Measurements from ENCODE around the gene UNC93A.

UNC93A gene

GRCh38 chr6:167338541-167339117 lies 47.5 kb downstream of the UNC93A start:
- Histone ChIP-seq H3K27me3 (ENCODE audit: low read depth, low read length) (no peaks in the 10 kb centered on the region), H3K9me3 (ENCODE audit: control insufficient read depth in 1 of 2, low read length in 2 of 2) (no peaks in the 10 kb centered on the region), H3K4me3 (ENCODE audit: low read depth in 1 of 2, low read length in 2 of 2) (no peak overlapping the region), H3K36me3 (ENCODE audit: control insufficient read depth in 1 of 2, insufficient read depth in 2 of 2, low read length in 2 of 2) (no peaks in the 10 kb centered on the region), H3K4me1 (ENCODE audit: control insufficient read depth in 1 of 2, insufficient read depth in 2 of 2, low read length in 2 of 2) (no peaks in the 10 kb centered on the region), H3K27ac (ENCODE audit: low read length) (no peak overlapping the region)

GRCh38 chr6:167341038-167341583 lies 50.0 kb downstream of the UNC93A start:
- Histone ChIP-seq H3K36me3 (ENCODE audit: control insufficient read depth in 1 of 2, insufficient read depth in 2 of 2, low read length in 2 of 2) (no peaks in the 10 kb centered on the region), H3K9me3 (ENCODE audit: control insufficient read depth in 1 of 2, low read length in 2 of 2) (no peaks in the 10 kb centered on the region), H3K4me3 (ENCODE audit: low read depth in 1 of 2, low read length in 2 of 2) (no peak overlapping the region), H3K27ac (ENCODE audit: low read length) (no peak overlapping the region), H3K4me1 (ENCODE audit: control insufficient read depth in 1 of 2, insufficient read depth in 2 of 2, low read length in 2 of 2) (no peaks in the 10 kb centered on the region), H3K27me3 (ENCODE audit: low read depth, low read length) (no peaks in the 10 kb centered on the region)

GRCh38 chr6:167341665-167342655 lies 50.8 kb downstream of the UNC93A start:
- no peaks in the 10 kb centered on the region for H3K27me3 ChIP-seq (ENCODE audit: low read depth, low read length)
- H3K4me1 ChIP-seq (ENCODE audit: control insufficient read depth in 1 of 2, insufficient read depth in 2 of 2, low read length in 2 of 2): no peaks in the 10 kb centered on the region
- H3K27ac ChIP-seq (ENCODE audit: low read length): no peak overlapping the region
- H3K36me3 ChIP-seq (ENCODE audit: control insufficient read depth in 1 of 2, insufficient read depth in 2 of 2, low read length in 2 of 2): no peaks in the 10 kb centered on the region
- no peak overlapping the region for H3K4me3 ChIP-seq (ENCODE audit: low read depth in 1 of 2, low read length in 2 of 2)
- no peaks in the 10 kb centered on the region for H3K9me3 ChIP-seq (ENCODE audit: control insufficient read depth in 1 of 2, low read length in 2 of 2)

- no peaks in the 10 kb centered on the region for H3K4me1 ChIP-seq (ENCODE audit: control insufficient read depth in 1 of 2, insufficient read depth in 2 of 2, low read length in 2 of 2)
- no peaks in the 10 kb centered on the region for H3K9me3 ChIP-seq (ENCODE audit: control insufficient read depth in 1 of 2, low read length in 2 of 2)
- no peak overlapping the region for H3K27ac ChIP-seq (ENCODE audit: low read length)
- H3K36me3 ChIP-seq (ENCODE audit: control insufficient read depth in 1 of 2, insufficient read depth in 2 of 2, low read length in 2 of 2): no peaks in the 10 kb centered on the region
- H3K4me3 ChIP-seq (ENCODE audit: low read depth in 1 of 2, low read length in 2 of 2): no peak overlapping the region
- no peaks in the 10 kb centered on the region for H3K27me3 ChIP-seq (ENCODE audit: low read depth, low read length)
Observed at GRCh38 chr6:167342879-167343610, 51.9 kb downstream of the UNC93A start.

GRCh38 chr6:167345348-167345747 lies 54.2 kb downstream of the UNC93A start:
- Histone ChIP-seq H3K4me3 (ENCODE audit: low read depth in 1 of 2, low read length in 2 of 2) (no peak overlapping the region), H3K4me1 (ENCODE audit: control insufficient read depth in 1 of 2, insufficient read depth in 2 of 2, low read length in 2 of 2) (peaks cover 0 to under 1% of the 10 kb centered on the region in 2 donors), H3K27me3 (ENCODE audit: low read depth, low read length) (no peaks in the 10 kb centered on the region), H3K36me3 (ENCODE audit: control insufficient read depth in 1 of 2, insufficient read depth in 2 of 2, low read length in 2 of 2) (no peaks in the 10 kb centered on the region), H3K9me3 (ENCODE audit: control insufficient read depth in 1 of 2, low read length in 2 of 2) (no peaks in the 10 kb centered on the region), H3K27ac (ENCODE audit: low read length) (no peak overlapping the region)

- no peak overlapping the region for H3K27ac ChIP-seq (ENCODE audit: low read length)
- H3K9me3 ChIP-seq (ENCODE audit: control insufficient read depth in 1 of 2, low read length in 2 of 2): no peaks in the 10 kb centered on the region
- no peaks in the 10 kb centered on the region for H3K27me3 ChIP-seq (ENCODE audit: low read depth, low read length)
- H3K36me3 ChIP-seq (ENCODE audit: control insufficient read depth in 1 of 2, insufficient read depth in 2 of 2, low read length in 2 of 2): no peaks in the 10 kb centered on the region
- H3K4me1 ChIP-seq (ENCODE audit: control insufficient read depth in 1 of 2, insufficient read depth in 2 of 2, low read length in 2 of 2): peaks cover 0 to 7% of the 10 kb centered on the region in 2 donors
- H3K4me3 ChIP-seq (ENCODE audit: low read depth in 1 of 2, low read length in 2 of 2): no peak overlapping the region
Observed at GRCh38 chr6:167345960-167346359, 54.8 kb downstream of the UNC93A start.

GRCh38 chr6:167347226-167347625 lies 56.1 kb downstream of the UNC93A start:
- no peak overlapping the region for H3K4me3 ChIP-seq (ENCODE audit: low read depth in 1 of 2, low read length in 2 of 2)
- H3K4me1 ChIP-seq (ENCODE audit: control insufficient read depth in 1 of 2, insufficient read depth in 2 of 2, low read length in 2 of 2): peaks cover 0 to 13% of the 10 kb centered on the region in 2 donors
- H3K36me3 ChIP-seq (ENCODE audit: control insufficient read depth in 1 of 2, insufficient read depth in 2 of 2, low read length in 2 of 2): no peaks in the 10 kb centered on the region
- no peaks in the 10 kb centered on the region for H3K9me3 ChIP-seq (ENCODE audit: control insufficient read depth in 1 of 2, low read length in 2 of 2)
- H3K27me3 ChIP-seq (ENCODE audit: low read depth, low read length): peaks cover 3% of the 10 kb centered on the region
- no peak overlapping the region for H3K27ac ChIP-seq (ENCODE audit: low read length)

GRCh38 chr6:167349631-167350274 lies 58.6 kb downstream of the UNC93A start:
- Histone ChIP-seq H3K9me3 (ENCODE audit: control insufficient read depth in 1 of 2, low read length in 2 of 2) (peaks cover 0 to 9% of the 10 kb centered on the region in 2 donors), H3K36me3 (ENCODE audit: control insufficient read depth in 1 of 2, insufficient read depth in 2 of 2, low read length in 2 of 2) (no peaks in the 10 kb centered on the region), H3K4me3 (ENCODE audit: low read depth in 1 of 2, low read length in 2 of 2) (peak overlapping the region; percentile 40 to 64), H3K27me3 (ENCODE audit: low read depth, low read length) (peaks cover 3% of the 10 kb centered on the region), H3K4me1 (ENCODE audit: control insufficient read depth in 1 of 2, insufficient read depth in 2 of 2, low read length in 2 of 2) (peaks cover 0 to 13% of the 10 kb centered on the region in 2 donors), H3K27ac (ENCODE audit: low read length) (no peak overlapping the region)

GRCh38 chr6:167350275-167350696 lies 59.2 kb downstream of the UNC93A start:
- Histone ChIP-seq H3K4me1 (ENCODE audit: control insufficient read depth in 1 of 2, insufficient read depth in 2 of 2, low read length in 2 of 2) (peaks cover 0 to 13% of the 10 kb centered on the region in 2 donors), H3K4me3 (ENCODE audit: low read depth in 1 of 2, low read length in 2 of 2) (peak overlapping the region; percentile 40 to 64), H3K9me3 (ENCODE audit: control insufficient read depth in 1 of 2, low read length in 2 of 2) (peaks cover 0 to 9% of the 10 kb centered on the region in 2 donors), H3K27ac (ENCODE audit: low read length) (no peak overlapping the region), H3K27me3 (ENCODE audit: low read depth, low read length) (peaks cover 3% of the 10 kb centered on the region), H3K36me3 (ENCODE audit: control insufficient read depth in 1 of 2, insufficient read depth in 2 of 2, low read length in 2 of 2) (no peaks in the 10 kb centered on the region)

GRCh38 chr6:167350731-167351655 lies 59.9 kb downstream of the UNC93A start:
- no peaks in the 10 kb centered on the region for H3K36me3 ChIP-seq (ENCODE audit: control insufficient read depth in 1 of 2, insufficient read depth in 2 of 2, low read length in 2 of 2)
- no peak overlapping the region for H3K27ac ChIP-seq (ENCODE audit: low read length)
- peak overlapping the region; percentile 40 to 64 for H3K4me3 ChIP-seq (ENCODE audit: low read depth in 1 of 2, low read length in 2 of 2)
- peaks cover 0 to 13% of the 10 kb centered on the region in 2 donors for H3K4me1 ChIP-seq (ENCODE audit: control insufficient read depth in 1 of 2, insufficient read depth in 2 of 2, low read length in 2 of 2)
- peaks cover 0 to 9% of the 10 kb centered on the region in 2 donors for H3K9me3 ChIP-seq (ENCODE audit: control insufficient read depth in 1 of 2, low read length in 2 of 2)
- peaks cover 3% of the 10 kb centered on the region for H3K27me3 ChIP-seq (ENCODE audit: low read depth, low read length)
